ENCODE results near the gene PRSS2.

PRSS2 gene

DNA sequence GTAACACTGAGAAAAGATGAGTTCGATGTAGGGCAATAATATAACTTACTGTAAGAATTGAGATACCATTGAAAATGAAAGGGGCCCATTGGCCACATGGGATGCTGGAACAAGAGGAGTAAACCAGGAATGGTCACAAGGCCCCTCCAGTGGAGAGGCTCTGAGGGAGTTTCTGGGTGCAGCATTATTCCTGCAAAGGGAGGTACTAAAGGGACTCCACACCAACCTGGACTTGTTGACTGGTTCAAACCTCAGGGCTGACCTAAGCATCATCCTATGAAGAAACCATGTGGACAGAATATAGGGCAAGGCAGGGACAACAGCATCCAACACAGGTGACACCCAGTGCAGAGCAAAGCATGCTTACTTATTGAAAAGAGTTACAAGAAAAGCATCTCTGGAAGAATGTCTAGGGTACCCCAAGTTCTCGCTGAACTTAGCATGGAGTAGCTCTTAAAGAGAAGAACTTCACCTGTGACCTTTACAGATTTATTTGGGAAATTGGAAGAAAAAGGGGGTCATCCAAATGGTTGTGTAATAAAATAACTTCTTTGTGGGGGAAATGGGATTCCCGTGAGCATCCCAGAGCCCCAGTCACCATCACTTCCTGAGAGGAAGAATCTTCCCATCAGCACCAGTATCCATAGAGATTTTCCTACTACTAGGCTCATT is 34.7 kb downstream of the PRSS2 start:
- TF ChIP-seq GATA3 (IDR thresholded peaks at IDR 0.05; ENCODE audit: low read depth, low read length) (no peak), GATA2 (IDR thresholded peaks at IDR 0.05; ENCODE audit: low read depth, low read length) (no peak)

DNA sequence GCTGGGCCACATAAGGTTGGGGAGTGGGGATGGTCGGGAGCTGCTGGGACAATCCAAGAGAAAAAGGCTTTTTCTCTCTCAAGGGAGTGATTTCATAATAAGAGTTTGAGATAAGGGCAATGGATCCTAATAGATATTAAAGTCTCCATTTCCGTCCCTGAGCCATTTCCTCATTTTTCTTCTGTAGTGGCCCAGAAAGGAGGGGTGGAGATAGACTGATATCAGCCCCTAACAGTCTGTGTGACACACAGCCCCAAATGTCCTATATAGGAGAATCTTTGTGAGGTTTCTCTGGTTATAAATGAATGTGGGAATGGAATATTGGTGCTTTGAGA is 35.2 kb downstream of the PRSS2 start:
- TF ChIP-seq GATA2 (IDR thresholded peaks at IDR 0.05; ENCODE audit: low read depth, low read length) (no peak), GATA3 (IDR thresholded peaks at IDR 0.05; ENCODE audit: low read depth, low read length) (no peak)

DNA sequence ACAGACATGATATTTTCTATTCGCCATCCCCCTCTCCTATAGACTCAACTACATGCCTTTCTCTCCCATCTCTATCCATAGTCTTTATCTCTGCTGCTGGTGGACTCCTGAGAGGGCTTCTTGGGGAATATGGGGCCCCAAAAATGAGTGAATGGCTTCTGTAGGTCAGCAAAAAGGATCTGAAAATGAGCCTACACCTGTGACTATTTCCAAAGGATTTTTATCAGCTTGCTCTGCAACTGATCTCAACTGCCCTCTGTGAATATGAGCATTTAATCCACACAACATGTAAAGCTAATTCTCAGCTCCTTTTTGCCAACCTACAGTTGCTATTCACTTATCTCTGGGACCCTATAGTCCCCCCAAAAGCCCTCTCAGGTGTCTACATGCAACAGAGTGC is 36.2 kb downstream of the PRSS2 start:
- TF ChIP-seq GATA3 (IDR thresholded peaks at IDR 0.05; ENCODE audit: low read depth, low read length), result no peak
- no peak for TF ChIP-seq GATA2 (IDR thresholded peaks at IDR 0.05; ENCODE audit: low read depth, low read length)

DNA sequence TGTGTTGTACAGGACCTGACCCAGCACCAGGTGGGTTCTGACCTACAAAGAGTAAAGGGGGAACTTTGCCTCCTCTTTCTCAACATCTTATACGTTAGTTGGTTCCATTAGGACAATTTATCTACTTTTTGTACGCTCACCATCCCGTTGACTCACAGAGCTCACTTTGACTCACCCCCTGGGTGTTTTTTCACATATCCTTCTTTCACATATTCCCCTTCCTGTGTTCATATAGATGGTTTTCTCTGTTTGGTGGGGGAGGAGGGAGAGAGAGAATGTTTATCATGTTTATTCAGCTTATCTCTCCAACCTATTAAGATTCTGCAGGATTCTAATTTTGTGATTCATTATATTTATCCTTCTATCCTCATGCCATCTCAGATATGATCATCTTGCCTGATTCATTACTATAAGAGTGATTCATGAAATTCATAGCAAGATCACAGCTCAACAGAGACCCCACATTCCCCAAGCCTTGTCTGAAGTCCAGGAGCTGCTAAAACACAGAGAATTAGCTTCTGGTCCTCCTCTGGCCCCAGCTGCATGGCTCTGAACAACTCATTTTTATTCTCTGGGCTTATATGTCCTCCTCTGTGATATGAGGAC is 37.2 kb downstream of the PRSS2 start:
- TF ChIP-seq GATA3 (IDR thresholded peaks at IDR 0.05; ENCODE audit: low read depth, low read length) (no peak), GATA2 (IDR thresholded peaks at IDR 0.05; ENCODE audit: low read depth, low read length) (no peak)

DNA sequence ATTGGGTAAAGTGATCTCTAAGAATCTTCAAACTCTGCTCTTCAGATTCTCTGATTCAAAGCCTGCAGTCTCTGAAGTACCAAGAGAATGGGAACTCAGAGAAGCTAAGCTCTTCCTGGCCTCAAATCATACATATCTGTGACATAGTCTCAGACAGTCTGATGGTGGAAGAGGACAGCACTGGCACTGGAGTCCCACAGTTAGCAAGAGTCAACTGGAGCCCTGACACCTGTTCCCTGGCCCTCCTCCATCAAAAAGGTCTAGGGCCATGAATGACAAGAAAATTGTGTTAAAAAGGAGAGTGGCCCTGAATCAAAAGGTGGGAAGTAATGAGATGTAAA is 37.7 kb downstream of the PRSS2 start:
- TF ChIP-seq GATA3 (IDR thresholded peaks at IDR 0.05; ENCODE audit: low read depth, low read length) (no peak), GATA2 (IDR thresholded peaks at IDR 0.05; ENCODE audit: low read depth, low read length) (no peak)

DNA sequence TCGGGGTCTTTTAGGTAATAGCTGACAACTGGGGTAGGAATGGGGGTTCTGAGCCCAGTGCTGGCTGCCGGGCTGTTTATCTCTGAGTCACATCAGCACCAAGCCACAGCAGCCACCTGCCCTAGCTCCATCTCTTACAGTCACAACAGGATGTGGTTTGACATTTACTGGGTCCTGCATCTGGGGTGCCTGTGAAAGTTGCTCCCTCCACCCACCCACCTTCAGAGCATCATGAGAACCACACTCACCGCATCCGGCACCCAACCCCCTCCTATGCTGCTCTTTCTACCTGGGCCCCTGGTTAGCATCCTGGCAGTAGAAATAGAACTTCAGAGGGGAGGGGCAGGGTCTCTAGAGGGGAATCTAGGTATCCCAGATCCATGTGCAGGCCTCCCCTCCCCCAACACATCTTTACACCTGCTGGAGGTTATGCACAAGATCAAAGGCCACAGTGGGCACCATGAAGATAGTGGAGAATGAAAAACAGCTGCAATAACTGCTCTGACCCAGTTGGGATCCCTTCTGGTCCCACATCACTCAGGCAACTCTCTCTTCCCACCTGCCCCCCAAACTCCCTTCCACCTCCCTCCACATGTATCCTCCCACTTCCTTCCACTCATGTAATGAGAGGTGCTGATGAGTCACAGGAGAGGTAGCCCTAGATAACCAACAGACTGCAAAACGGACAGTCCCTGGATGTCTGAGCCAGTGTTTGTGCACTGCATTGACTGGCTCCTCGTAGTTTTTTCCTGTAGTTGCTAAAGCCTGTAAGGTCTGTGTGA is 38.2 kb downstream of the PRSS2 start:
- no peak for TF ChIP-seq GATA3 (IDR thresholded peaks at IDR 0.05; ENCODE audit: low read depth, low read length)
- TF ChIP-seq GATA2 (IDR thresholded peaks at IDR 0.05; ENCODE audit: low read depth, low read length), result no peak

DNA sequence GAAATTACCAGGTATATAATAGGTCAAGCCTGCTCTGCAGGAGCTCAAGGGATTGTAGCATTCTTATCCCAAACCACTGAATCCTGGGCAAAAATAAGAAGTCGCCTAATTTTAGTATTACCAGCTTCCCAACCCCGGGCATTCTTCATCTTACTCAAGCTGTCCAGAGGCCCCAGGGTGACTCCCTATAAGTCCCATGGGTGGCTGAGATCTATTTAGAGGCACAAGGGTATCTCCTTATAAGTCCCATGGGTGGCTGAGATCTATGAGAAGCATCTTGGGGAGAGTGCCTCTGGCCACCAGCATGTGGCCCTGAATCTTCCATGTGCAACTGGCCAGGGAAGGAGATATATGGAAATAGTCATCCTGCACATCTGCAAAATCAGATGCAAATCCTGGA is 38.9 kb downstream of the PRSS2 start:
- TF ChIP-seq GATA2 (IDR thresholded peaks at IDR 0.05; ENCODE audit: low read depth, low read length), result no peak
- TF ChIP-seq GATA3 (IDR thresholded peaks at IDR 0.05; ENCODE audit: low read depth, low read length), result no peak

DNA sequence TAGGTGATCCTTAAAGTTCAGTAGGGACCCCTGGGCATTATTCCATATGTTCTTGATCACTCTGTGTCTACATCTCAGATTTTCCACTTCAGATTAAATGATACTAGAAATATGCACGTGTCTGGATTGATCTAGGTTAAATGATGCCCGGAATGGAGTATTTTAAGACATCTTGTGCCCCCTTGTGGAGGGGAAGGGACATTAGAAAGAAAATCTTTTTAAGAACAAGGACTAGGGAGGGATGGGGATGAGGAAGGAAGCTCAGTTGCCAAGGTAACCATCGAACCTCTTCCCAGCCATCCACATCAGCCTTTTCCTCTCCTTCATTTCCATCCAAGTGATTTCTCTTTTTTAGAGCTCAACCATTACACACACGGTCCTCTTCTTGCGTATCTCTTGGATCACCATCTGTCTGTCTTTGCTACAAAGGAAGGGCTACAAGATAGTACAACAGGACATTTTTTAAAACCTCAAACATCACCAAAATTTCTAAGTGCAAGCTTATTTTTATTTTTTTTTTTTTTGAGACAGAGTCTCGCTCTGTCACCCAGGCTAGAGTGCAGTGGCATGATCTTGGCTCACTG is 40.5 kb downstream of the PRSS2 start:
- TF ChIP-seq GATA3 (IDR thresholded peaks at IDR 0.05; ENCODE audit: low read depth, low read length) (no peak), GATA2 (IDR thresholded peaks at IDR 0.05; ENCODE audit: low read depth, low read length) (no peak)

DNA sequence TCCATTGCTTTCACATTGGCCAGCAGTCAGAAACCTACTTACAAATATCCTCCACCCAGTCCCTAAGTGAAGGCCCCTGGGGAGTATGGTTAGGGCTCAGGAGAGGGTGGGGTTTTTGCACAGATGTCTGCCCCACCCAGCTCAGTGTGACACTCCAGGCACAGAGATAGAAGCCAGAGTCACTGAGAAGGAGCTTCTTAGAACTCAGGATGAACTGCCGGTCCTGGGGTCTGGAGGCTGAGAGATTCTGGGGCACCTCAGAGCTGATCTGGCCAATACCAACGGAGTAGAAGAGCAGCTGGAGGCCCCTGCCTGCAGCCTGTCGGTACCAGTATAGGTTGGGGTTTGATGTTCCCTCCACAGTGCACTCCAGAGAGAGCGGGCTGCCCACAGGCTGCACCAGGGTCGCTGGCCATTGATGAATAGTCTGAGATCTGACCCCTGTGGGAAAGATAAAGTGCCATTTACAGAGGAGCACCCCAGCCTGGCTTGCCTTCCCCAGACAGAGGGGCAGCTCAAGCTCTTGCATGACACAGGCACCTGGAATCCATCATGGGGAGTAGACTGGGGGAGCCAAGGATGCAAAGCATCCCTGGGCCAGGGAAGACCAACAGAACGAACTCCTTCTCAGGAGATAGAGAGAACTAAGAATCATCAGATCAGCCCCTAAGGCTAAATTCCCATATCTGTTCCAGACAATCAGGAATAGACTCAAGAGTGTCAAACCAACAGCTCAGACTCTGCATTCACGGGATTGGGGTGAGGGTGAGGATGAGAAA is 41.9 kb downstream of the PRSS2 start:
- TF ChIP-seq GATA3 (IDR thresholded peaks at IDR 0.05; ENCODE audit: low read depth, low read length) (no peak), GATA2 (IDR thresholded peaks at IDR 0.05; ENCODE audit: low read depth, low read length) (0 out of 2 replicates have a peak, but pooled peaks have one; percentile 10)

DNA sequence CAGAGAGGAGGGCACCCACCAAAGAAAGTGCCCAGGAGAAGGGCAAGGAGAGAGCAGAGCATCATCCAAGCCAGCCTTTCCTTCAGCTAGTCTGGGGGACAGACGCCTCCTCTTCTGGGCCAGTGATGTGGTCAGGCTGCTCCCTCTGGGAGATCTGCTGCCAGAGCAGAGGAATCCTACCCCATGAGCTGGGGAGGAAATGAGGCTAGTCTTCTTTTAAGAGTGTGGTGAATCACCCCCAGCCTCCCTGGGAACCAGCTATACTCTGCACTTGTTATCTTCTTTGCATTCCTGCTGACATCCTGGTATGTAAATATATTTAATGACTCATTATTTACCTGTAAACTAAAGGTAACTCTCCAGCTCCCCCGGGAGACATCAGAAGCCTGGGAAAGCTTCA is 42.5 kb downstream of the PRSS2 start:
- no peak for TF ChIP-seq GATA3 (IDR thresholded peaks at IDR 0.05; ENCODE audit: low read depth, low read length)
- TF ChIP-seq GATA2 (IDR thresholded peaks at IDR 0.05; ENCODE audit: low read depth, low read length), result no peak

DNA sequence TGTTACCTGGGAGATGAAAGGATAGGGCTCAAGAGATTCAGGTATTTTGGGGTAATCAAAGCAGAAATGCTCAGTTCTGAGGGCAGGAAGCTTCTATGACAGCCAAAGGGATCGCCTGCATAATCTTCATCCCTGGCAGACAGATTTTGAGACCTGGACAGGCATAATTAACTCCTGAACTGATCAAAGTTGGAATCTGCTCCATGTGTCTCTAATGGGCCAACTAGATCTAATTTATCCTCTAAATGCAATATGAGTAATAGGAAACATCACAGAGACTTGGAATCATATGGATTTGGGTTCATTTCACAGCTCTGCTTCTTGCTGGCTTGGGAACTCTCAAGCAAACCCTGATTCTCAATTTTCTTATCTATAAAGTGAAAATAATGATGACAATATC is 42.9 kb downstream of the PRSS2 start:
- TF ChIP-seq GATA2 (IDR thresholded peaks at IDR 0.05; ENCODE audit: low read depth, low read length), result peak; percentile 76
- peak; percentile 45 for TF ChIP-seq GATA3 (IDR thresholded peaks at IDR 0.05; ENCODE audit: low read depth, low read length)

DNA sequence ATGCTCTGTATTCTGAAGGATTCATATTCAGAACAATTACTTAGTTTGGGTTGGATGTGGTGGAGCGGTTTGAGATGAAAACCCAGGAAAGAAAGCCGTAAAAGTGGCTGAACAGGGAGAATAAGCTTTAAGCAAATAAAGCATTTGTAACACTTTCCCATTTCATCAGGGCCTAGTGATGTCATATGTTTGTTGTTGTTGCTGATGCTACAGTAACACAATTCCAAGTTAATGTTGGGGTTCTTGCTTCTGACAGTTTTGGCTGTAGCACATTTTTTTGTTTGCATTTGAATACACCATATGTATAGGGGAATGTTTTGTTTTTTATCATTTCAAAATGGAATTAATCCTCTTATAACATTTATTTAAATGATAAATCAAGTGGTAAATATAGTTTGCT is 43.7 kb downstream of the PRSS2 start:
- TF ChIP-seq GATA2 (IDR thresholded peaks at IDR 0.05; ENCODE audit: low read depth, low read length) (no peak), GATA3 (IDR thresholded peaks at IDR 0.05; ENCODE audit: low read depth, low read length) (no peak)

DNA sequence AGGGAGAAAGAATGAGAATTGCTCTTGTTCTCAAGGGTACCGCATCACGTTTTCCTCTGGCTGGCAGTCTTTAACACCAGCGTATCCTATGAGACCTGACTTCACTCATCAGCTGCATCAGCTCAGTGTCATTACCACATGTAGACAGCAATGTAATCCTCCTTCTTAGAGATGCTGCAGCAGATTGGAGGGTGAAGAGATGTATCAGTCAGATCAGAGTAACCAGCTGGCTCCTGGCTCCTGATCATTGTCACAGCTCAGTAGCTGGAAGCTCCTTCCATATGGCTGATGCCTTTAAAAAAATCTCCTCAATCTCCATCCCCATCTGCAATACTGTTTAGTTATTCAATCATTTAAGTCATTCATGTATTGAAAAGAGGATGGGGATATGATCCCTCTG is 44.4 kb downstream of the PRSS2 start:
- TF ChIP-seq GATA2 (IDR thresholded peaks at IDR 0.05; ENCODE audit: low read depth, low read length) (peak; percentile 95), GATA3 (IDR thresholded peaks at IDR 0.05; ENCODE audit: low read depth, low read length) (peak; percentile 87)

DNA sequence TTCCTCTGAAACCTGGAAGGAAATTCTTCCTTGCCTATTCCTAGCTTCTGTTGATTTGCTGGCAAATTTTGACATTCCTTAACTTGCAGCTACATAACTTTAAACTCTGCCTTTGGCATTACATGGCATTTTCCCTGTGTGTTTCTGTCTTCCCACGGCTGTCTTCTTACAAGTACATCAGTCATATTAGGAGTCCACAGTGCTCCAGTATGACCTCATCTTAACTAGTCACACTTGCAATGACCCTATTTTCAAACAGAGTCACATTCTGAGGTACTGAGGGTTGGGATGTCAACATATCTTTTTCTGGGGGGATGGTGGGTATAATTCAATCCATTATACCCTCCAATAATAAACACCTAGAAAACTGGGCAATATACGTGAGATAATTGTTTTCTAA is 46.7 kb downstream of the PRSS2 start:
- TF ChIP-seq GATA2 (IDR thresholded peaks at IDR 0.05; ENCODE audit: low read depth, low read length), result no peak
- no peak for TF ChIP-seq GATA3 (IDR thresholded peaks at IDR 0.05; ENCODE audit: low read depth, low read length)
